ENCODE results near the gene PTBP1. TPM values are rescaled to one million over a fixed set of nuclear protein-coding genes. Genes with fewer than 3 reads are reported as not detected.
A peak's percentile ranks its signal among the peaks of the same experiment; 100 is the strongest.

The PTBP1 gene
- total RNA-seq, 2 donors from 2014 or later, result 485 to 591 TPM

- Mint-ChIP-seq H3K27ac (no peak overlapping the region), H3K9me3 (no peaks in the 10 kb centered on the region), H3K36me3 (no peaks in the 10 kb centered on the region)
- DNase-seq (ENCODE audit: low spot score in 2 of 2) (no peak), ATAC-seq (no peak)
Observed at GRCh38 chr19:789701-790060, 7.6 kb upstream of the PTBP1 start.

GRCh38 chr19:791007-791566 lies 6.2 kb upstream of the PTBP1 start:
- ATAC-seq, result no peak
- H3K9me3 Mint-ChIP-seq, result no peaks in the 10 kb centered on the region
- DNase-seq (ENCODE audit: low spot score in 2 of 2), result no peak
- no peaks in the 10 kb centered on the region for H3K36me3 Mint-ChIP-seq
- no peak overlapping the region for H3K27ac Mint-ChIP-seq

- DNase-seq (ENCODE audit: low spot score in 2 of 2) (no peak), ATAC-seq (no peak)
- H3K27ac Mint-ChIP-seq, result no peak overlapping the region
- H3K36me3 Mint-ChIP-seq, result peaks cover 0 to 3% of the 10 kb centered on the region in 2 donors
- H3K9me3 Mint-ChIP-seq, result no peaks in the 10 kb centered on the region
Observed at GRCh38 chr19:791567-792305, 5.5 kb upstream of the PTBP1 start.

GRCh38 chr19:792306-792885 lies 4.9 kb upstream of the PTBP1 start:
- no peak for ATAC-seq
- peaks cover 0 to 5% of the 10 kb centered on the region in 2 donors for H3K36me3 Mint-ChIP-seq

GRCh38 chr19:793806-794205 lies 3.4 kb upstream of the PTBP1 start:
- DNase-seq (ENCODE audit: low spot score in 2 of 2), result no peak
- no peak for ATAC-seq
- Mint-ChIP-seq H3K9me3 (no peaks in the 10 kb centered on the region), H3K27ac (peak overlapping the region in 1 of 2 donors; percentile 72), H3K36me3 (peaks cover 6% of the 10 kb centered on the region in 2 donors)

More at GRCh38 chr19:792306-792885, 4.9 kb upstream of the PTBP1 start:
- no peaks in the 10 kb centered on the region for H3K9me3 Mint-ChIP-seq
- DNase-seq (ENCODE audit: low spot score in 2 of 2), result no peak
- H3K27ac Mint-ChIP-seq, result no peak overlapping the region

- H3K9me3 Mint-ChIP-seq, result no peaks in the 10 kb centered on the region
- peak overlapping the region in 1 of 2 donors; percentile 44 for H3K27ac Mint-ChIP-seq
- no peak for ATAC-seq
- DNase-seq (ENCODE audit: low spot score in 2 of 2), result no peak
- H3K36me3 Mint-ChIP-seq, result peaks cover 19 to 20% of the 10 kb centered on the region in 2 donors
Observed at GRCh38 chr19:795073-795611, 2.1 kb upstream of the PTBP1 start.

- H3K36me3 Mint-ChIP-seq, result peaks cover 26 to 27% of the 10 kb centered on the region in 2 donors
- no peaks in the 10 kb centered on the region for H3K9me3 Mint-ChIP-seq
- DNase-seq (ENCODE audit: low spot score in 2 of 2) (no peak), ATAC-seq (no peak)
- H3K27ac Mint-ChIP-seq, result peak overlapping the region in 1 of 2 donors; percentile 92
Observed at GRCh38 chr19:795691-796581, 1.3 kb upstream of the PTBP1 start.

GRCh38 chr19:797528-798414 lies 519 bp downstream of the PTBP1 start:
- H3K9me3 Mint-ChIP-seq, result no peaks in the 10 kb centered on the region
- H3K27ac Mint-ChIP-seq, result peak overlapping the region; percentile 92 to 97
- peaks cover 31% of the 10 kb centered on the region in 2 donors for H3K36me3 Mint-ChIP-seq
- DNase-seq (ENCODE audit: low spot score in 2 of 2), result peak; percentile 93 to 94
- ATAC-seq, result peak; percentile 37 to 43

GRCh38 chr19:798415-799075 lies 1.3 kb downstream of the PTBP1 start:
- ATAC-seq (no peak), DNase-seq (ENCODE audit: low spot score in 2 of 2) (peak in 1 of 2 donors; percentile 38)
- Mint-ChIP-seq H3K9me3 (no peaks in the 10 kb centered on the region), H3K27ac (peak overlapping the region; percentile 92 to 97), H3K36me3 (peaks cover 36 to 37% of the 10 kb centered on the region in 2 donors)

GRCh38 chr19:799076-799881 lies 2.0 kb downstream of the PTBP1 start:
- DNase-seq (ENCODE audit: low spot score in 2 of 2), result peak in 1 of 2 donors; percentile 36
- peaks cover 36 to 40% of the 10 kb centered on the region in 2 donors for H3K36me3 Mint-ChIP-seq
- no peak for ATAC-seq
- H3K9me3 Mint-ChIP-seq, result no peaks in the 10 kb centered on the region
- peak overlapping the region; percentile 92 to 97 for H3K27ac Mint-ChIP-seq

- no peaks in the 10 kb centered on the region for H3K9me3 Mint-ChIP-seq
- H3K36me3 Mint-ChIP-seq, result peaks cover 40 to 42% of the 10 kb centered on the region in 2 donors
- ATAC-seq, result no peak
- no peak for DNase-seq (ENCODE audit: low spot score in 2 of 2)
- peak overlapping the region; percentile 92 to 97 for H3K27ac Mint-ChIP-seq
Observed at GRCh38 chr19:800360-801029, 3.2 kb downstream of the PTBP1 start.

GRCh38 chr19:801030-801860 lies 4.0 kb downstream of the PTBP1 start:
- no peak for ATAC-seq
- Mint-ChIP-seq H3K27ac (peak overlapping the region; percentile 92 to 98), H3K9me3 (no peaks in the 10 kb centered on the region), H3K36me3 (peaks cover 40 to 42% of the 10 kb centered on the region in 2 donors)
- DNase-seq (ENCODE audit: low spot score in 2 of 2), result peak in 1 of 2 donors; percentile 41

GRCh38 chr19:801861-802497 lies 4.7 kb downstream of the PTBP1 start:
- Mint-ChIP-seq H3K36me3 (peaks cover 35 to 46% of the 10 kb centered on the region in 2 donors), H3K27ac (peak overlapping the region; percentile 92 to 98), H3K9me3 (no peaks in the 10 kb centered on the region)
- no peak for DNase-seq (ENCODE audit: low spot score in 2 of 2)
- ATAC-seq, result no peak

All from activated naive CD4-positive, alpha-beta T cell treated with anti-CD3 and anti-CD28 coated beads, Interleukin-2, amount 50 U/mL, for 72 hours (primary cell).